ENCODE measurements around the gene OR2V2.

Gene OR2V2

GRCh38 chr5:181190711-181191525 is 43.5 kb downstream of the OR2V2 start:
- DNase-seq (ENCODE audit: low read depth) = no peak

GRCh38 chr5:181191526-181192336 is 44.3 kb downstream of the OR2V2 start:
- DNase-seq (ENCODE audit: low read depth) = peak; percentile 81

- no peak for DNase-seq (ENCODE audit: low read depth)
These were observed 45.1 kb downstream of the OR2V2 start for GRCh38 chr5:181192337-181193046.

GRCh38 chr5:181193656-181194055 is 46.3 kb downstream of the OR2V2 start:
- no peak for DNase-seq (ENCODE audit: low read depth)

GRCh38 chr5:181194489-181195248 is 47.3 kb downstream of the OR2V2 start:
- no peak for DNase-seq (ENCODE audit: low read depth)

GRCh38 chr5:181195249-181195761 is 47.9 kb downstream of the OR2V2 start:
- DNase-seq (ENCODE audit: low read depth) = no peak

- no peak for DNase-seq (ENCODE audit: low read depth)
These were observed 50.1 kb downstream of the OR2V2 start for GRCh38 chr5:181197326-181197951.

- no peak for DNase-seq (ENCODE audit: low read depth)
These were observed 50.8 kb downstream of the OR2V2 start for GRCh38 chr5:181198106-181198685.

GRCh38 chr5:181198905-181199519 is 51.6 kb downstream of the OR2V2 start:
- no peak for DNase-seq (ENCODE audit: low read depth)

GRCh38 chr5:181199881-181200638 is 52.7 kb downstream of the OR2V2 start:
- DNase-seq (ENCODE audit: low read depth) = no peak

- DNase-seq (ENCODE audit: low read depth) = no peak
These were observed 53.4 kb downstream of the OR2V2 start for GRCh38 chr5:181200816-181201215.

GRCh38 chr5:181203093-181203711 is 55.8 kb downstream of the OR2V2 start:
- no peak for DNase-seq (ENCODE audit: low read depth)

GRCh38 chr5:181203777-181204112 is 56.4 kb downstream of the OR2V2 start:
- DNase-seq (ENCODE audit: low read depth) = no peak

- DNase-seq (ENCODE audit: low read depth) = no peak
These were observed 56.9 kb downstream of the OR2V2 start for GRCh38 chr5:181204113-181204825.

- no peak for DNase-seq (ENCODE audit: low read depth)
These were observed 57.7 kb downstream of the OR2V2 start, which contains the start of gene TRIM7 for GRCh38 chr5:181204826-181205760. TRIM7 (minus strand) TSS chr5:181205196; CDS start chr5:181205110, 86 bp downstream.

- DNase-seq (ENCODE audit: low read depth) = no peak
These were observed 58.6 kb downstream of the OR2V2 start for GRCh38 chr5:181205761-181206649.
